Activated CD4-positive, alpha-beta T cell treated with anti-CD3 and anti-CD28 coated beads, Interleukin-2, amount 50 U/mL, for 24 hours (primary cell): ENCODE results near the gene MAPKAP1.
"Not testable (repeated sequence)": the region's sequence is repeated elsewhere in the genome, so short reads cannot be mapped to it uniquely, and the experiment has no call there.

ENCODE experiments used
- DNase-seq, 2 donors: peaks; one replicate each; pipeline ENCODE4 v3.0.0-alpha.2; 2020; ENCODE audit warnings: low read depth in 1 of 2, low spot score in 1 of 2

Gene MAPKAP1

DNA sequence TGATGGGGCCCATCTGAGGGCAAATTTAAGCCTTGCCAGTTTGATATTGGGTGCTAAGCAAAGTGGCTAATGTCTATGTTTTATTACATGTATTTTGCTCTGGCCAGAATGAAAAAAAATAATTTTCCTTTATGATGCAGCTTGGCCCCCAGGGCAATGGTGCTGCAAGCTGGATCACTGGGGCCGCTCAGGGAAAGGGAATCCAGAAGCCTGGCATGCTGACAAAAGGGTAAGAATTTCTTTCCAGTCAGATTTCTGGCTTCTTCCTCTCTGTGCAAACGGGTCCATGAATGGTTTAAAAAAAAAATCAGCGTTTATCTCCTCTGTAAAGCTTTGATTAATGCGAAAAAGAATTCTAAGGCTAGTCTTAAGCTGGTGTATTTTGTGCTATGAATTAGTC, 138.4 kb downstream of the MAPKAP1 start:
- DNase-seq = no peak

DNA sequence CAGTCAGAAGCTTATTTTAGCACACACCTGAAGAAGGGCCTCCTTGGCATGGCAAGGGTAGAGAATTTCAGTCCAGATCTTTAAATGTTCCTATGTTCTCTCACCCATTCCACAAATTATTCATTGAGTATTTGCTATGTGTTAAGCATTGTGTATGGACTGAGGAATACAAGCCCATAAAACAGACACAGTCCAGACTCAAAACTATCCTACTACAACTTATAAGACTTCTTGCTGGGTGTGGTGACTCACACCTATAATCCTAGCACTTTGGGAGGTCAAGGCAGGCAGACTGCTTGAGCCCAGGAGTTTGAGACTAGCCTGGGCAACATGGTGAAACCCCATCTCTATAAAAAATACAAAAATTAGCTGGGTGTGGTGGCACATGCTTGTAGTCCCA, 141.0 kb downstream of the MAPKAP1 start:
- DNase-seq = not testable (repeated sequence)

DNA sequence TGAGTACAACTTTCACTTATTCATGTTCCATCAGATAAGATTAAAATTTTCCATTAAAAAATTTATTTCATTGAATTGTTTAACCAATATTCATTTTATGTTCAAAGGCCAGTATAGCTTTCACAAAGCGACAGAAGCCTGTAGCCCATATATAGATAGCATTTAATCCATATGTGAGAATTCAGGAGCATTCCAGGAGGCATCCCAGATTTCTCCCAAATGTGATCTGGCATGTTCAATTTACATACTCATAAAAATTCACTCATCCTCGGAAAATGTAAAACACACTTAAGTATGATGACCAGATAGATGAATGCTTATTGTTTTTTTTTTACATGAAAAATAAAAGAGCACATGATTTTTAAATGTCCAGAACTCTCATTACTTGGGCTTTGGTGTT, 141.9 kb downstream of the MAPKAP1 start:
- no peak for DNase-seq

DNA sequence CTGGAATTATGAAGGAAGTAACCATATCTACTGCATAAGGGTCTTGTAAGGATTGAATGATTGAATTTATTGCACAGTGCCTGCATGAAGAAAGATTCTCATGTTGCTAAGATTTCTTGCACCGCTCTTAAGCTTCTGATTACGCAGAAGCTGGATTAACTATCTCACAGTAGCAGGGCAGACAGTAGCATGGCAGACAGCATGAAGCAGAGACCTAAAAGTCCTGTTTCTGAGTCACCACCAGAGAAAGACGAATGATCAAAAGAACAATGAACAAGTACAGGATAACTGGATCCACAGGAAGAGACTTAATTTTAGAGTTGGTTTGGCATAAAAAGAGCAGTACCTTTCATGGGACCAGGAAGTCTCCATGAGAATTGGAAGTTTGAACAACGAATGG, 142.4 kb downstream of the MAPKAP1 start:
- no peak for DNase-seq

DNA sequence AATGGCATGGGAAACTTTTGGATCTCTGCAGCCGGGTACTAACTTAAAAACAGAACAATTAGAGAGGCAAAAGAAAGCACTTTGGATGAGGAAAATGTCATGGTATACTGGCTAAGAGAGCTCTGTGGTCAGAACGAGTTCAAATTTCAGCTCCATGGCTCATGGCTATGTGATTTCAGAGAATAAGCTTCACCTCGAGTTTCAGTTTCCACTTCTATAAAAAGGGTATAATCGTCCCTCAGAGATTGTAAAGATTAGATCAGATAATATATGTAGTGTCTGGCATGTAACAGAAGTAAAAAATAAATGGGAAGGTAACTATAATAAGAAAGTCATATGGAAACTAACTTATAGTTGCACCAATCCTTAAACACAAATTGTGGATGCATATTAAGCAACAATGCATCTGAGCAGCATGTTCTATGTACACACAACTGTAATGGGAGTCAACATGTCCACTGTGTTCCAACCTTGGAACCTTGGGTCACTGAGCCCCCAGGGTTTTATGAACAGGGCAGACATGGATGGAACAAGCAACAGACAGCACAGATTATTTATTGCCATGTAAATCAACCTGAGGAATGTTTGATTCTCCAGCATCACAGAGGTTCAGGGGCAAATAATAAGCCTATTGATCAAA, 145.4 kb downstream of the MAPKAP1 start:
- no peak for DNase-seq

DNA sequence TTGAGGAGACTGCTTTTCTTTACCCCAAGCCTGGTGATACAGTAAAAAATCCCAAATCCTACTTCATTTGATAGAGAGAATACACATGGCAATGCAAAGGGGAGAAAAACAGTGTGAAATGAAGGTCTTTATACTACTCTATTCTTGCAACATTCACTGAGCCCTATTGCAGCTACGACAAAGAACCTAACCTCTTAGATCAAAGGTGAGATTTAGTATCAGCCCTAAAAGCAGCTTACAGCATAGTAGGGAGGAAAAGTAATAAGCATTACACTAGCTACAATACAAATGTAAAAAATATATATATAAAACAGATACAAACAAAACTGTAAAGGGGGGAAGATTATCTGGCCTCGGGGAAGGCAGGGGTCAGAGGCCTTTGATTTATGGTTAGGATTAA, 147.1 kb downstream of the MAPKAP1 start:
- no peak for DNase-seq

DNA sequence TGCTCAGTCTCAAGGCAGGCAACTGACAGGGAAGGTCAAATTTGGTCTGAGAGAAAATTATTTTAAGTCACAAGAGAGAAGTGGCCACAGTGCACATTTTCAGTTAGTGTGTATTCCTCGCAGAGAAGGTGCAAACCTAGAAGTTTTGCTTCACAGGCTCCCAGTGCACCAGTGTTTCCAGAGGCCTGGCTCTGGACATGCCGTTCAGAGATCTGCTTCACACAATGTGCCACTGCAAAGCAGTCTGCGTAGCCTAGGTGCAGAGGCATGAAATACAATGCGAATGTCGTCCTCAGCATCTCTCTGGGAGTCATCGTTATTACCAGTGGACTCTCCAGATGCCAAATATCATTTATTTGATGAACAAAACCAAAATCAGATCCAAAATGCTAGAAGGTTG, 147.8 kb downstream of the MAPKAP1 start:
- DNase-seq = no peak

DNA sequence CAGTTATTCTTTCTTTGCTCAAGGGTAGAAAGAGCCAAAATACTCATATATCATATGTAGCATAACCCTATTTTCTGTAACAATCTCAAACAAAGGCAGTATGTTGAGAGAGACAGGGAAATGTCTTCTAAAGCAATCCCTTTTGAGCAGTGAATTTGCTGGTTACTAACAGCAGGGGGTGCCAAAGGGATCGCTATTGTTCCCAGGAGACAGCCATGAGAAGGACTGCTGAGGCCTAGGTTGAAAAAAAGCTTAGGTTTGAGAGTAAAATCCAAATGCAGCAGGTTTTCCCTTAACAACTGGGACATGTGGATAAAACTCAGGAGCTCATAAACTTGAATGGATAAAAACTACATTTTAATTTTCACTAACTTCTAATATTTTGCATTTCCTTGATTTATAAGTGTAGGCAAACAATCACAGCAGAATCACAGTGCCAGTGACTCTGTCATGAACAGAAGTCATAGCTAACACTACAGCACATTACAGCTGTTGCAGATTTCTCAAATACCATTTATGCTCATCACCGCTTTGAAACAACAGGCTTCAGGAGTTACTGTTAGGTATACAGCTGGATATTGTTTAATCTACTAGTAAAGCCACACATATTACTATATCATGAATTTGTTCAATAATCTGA, 148.4 kb downstream of the MAPKAP1 start:
- peak; percentile 3 to 61 for DNase-seq

DNA sequence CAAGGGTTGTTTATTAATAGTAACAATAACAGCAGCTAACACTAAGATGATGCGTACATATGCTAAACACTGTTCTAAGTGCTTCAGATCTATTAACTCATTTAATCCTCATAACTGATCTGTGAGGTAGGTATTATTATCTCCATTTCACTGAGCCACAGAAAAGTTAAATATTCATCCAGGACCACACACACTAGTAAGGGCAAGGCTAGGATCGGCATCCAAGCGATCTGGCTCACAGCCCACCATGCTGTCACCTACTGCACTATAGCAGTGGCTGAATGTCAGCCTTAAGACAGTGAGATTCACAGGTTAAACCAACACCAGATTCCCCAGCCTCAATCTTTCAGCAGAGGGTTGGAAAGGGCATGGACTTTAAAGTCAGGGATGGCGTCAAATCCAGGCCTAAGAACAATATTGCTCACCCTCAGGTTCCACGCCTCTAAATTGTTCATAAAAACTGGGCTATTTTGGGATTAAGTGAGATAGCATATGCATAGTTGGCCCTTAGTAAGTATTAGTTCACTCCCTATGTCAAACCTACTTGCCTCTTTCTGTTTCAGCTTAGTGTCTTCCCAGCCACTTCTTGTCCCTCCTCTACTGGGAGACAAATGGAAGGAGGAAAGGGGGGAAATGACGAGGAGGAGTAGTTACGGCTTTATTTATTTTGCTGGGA, 150.8 kb downstream of the MAPKAP1 start:
- DNase-seq = no peak

DNA sequence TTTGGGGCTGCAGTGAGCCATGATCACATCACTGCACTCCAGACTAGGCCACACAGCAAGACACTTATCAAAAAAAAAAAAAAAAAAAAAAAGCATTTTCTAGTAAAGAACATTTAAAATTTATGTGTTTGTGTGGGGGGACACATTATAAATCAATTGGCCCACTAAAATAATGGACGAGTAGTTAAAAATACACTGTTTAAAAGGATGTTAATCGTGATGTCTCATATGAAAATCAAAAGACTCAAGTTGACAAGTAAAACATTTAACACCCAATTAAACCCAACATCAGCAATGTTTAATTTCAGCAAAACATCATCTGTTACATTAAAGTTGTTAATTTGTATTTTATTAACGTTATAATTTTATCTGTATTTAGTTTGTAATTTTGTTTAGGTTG, 152.3 kb downstream of the MAPKAP1 start:
- DNase-seq = no peak

DNA sequence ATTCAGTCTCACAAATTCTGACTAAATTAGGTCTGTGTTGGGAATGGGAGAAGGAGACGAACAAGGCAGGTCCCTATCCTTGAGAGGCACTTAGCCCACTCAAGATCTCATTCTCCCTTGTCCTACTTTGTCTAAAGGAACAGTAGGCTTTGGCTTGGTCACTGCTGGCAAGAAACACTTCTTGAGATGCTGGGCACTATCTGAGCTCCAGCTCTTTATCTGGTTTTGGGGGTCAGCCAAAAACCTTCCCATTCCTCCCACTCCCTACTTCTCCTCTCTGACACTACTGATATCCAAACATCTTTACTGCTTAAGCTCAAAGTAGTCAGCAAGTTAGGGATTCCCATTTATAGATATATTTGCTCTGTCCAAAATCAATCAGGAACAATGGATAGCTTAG, 155.2 kb downstream of the MAPKAP1 start:
- no peak for DNase-seq

DNA sequence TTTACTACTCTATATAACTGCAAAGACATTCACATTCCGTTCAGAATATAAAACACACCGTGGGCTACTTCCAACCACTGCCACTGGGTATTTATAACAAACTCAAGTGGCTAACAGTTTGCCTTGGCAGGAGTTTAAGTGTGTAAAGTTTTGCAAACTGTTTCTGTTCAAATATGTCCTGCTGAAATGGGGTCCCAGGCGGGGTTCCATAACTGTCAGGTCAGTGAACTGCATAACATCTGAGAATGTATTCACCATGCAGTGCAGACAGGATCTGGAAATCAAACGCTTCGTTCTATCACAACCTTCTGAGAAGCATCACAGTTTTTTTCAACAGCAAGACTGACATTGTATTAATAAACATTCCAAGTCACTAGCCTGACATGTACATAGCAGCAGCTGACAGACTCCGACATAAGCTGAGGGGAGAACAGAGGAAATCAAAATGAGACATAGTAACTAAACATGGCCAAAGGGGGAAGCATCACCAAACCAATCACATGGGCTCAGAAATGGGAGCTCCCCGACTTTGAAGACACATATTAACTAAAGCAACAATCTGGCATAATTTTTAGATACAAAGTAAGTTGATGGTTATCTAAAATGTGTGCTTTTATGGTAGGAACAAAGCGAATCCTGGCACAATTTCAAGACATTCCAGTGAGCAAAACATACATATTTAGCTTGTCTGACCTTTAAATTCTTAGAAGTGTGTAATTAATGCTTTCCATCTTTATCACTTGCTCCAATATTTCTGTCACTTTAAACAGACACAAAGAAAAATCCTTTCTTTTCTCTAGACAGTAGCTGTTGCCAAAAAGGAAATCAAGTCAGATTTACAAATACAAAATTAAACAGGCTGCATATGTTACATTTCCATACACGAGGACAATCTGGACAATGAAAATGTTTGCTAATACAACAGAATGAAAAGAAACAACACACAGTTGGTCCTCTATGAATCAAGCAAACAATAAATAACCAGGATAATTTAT, 156.8 kb downstream of the MAPKAP1 start:
- no peak for DNase-seq

DNA sequence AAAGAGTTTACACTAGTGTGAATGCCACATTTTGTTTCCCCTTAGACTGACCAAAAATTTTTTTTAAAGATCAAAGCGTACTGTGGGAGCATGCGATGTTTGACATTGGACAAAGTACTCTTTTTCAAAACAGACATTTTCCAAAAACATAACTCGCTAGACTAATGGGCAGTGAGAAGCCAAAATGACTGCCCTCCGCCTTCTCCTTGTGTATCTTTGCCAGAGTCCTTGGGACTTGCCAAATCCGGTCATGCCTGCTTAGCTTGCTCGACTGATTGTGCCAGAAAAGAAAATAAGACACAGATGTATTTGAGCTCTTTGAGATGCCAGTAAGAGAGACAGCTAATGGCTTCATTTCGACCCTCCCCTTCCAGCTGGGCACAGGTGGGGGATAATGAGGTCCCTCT, 157.5 kb downstream of the MAPKAP1 start:
- no peak for DNase-seq

DNA sequence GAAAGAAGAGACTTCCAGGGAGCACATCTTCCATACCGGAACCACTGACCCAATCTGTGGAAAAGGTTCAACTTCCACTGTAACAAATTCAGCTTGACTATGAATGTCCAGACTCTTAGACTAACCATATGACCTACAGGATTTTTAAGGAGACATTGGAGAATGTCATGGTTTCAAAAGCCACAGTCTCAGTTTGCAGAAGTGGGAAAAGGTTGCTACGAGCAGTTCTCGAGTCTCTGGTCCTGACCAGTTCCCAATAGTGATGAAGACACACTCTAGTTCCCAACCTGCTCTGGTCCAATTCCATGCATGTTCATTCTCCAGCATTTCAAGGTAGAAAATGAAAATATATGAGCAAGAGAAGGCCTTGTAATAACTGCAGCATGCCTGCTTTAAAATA, 158.0 kb downstream of the MAPKAP1 start:
- DNase-seq = no peak

DNA sequence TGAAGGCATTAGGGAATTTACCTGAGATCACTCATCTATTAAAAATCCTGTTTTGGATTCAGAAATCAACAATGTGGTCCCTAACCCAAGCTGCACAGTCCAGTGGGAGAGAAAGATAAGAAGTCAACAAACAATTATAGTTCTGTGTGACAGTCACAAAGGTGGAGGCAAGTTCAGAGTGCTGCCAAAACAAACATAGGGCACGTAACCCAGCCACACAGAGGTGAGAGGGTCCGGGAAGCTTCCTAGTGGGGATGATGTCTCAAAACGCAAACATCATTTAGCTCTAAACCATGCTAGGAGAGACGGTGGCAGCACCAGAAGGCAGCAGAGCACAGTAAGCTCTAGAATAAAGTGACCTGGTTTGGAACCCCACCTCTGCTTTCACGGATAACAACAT, 158.9 kb downstream of the MAPKAP1 start:
- no peak for DNase-seq

DNA sequence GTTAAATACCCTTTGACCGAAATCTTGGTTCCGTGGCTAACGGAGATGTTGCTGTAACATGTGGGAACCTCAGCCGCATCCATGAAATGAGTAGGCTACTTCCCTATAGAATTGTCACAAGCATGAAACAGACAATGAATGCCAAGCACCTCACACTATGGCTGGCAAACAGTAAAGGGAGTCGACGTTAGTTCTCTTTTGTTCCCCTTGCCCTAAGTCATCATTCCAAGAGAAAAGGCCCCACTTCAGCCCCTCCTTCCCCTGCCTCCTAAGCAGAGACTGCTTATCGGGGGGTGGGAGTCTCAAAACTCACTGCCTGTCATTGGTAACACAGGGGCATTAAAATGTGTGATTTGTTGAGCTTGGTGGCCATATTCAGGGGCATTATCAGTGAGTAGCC, 159.6 kb downstream of the MAPKAP1 start:
- DNase-seq = no peak

DNA sequence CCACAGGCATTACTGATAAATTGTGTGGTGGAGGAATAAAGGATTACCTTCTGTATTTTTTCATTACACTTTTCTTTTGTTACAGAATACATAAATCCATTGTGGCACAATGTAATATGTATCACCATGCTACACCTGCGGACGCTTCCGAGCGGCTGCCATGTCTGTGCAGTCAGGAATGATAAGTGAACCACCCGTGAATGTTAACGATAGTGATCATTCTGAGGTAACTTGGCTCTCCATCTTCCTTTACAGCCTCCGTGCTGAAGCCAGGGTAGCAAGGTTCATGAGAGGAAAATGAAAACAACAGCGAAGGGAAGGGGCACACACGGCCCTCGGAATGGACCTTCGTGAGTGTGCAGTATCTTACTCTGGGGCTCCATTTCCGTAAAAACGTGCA, 161.2 kb downstream of the MAPKAP1 start:
- no peak for DNase-seq

DNA sequence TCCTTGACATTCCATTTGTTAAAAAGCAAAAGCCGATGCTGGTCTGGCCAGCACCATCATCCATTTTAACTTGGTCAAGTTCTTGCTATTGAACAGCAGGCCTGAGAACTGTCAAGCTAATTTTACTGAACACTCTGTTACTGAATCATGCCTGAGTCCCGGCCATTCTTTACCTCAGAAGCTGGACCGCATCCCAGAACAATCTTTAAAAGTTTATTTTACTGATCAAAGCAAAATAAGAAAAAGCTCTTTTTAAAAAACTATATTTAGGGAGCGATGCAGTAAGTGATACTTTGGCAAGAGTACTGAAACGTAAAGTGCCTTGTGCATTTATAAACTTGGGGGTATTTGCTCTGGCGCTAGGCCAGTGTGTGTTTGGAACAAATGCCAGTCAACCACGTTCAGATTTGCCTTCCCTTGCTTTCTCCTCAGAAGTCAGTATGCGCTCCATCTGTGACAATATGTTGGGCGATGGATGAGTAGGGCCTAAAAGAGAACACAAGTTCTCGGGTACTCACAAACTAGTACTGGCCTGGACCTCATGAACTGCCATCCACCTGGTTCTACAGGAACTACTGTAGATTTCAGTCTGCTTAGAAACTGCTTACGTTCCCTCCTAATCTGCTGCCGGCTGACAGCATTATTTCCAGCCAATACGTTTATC, 161.9 kb downstream of the MAPKAP1 start:
- no peak for DNase-seq

DNA sequence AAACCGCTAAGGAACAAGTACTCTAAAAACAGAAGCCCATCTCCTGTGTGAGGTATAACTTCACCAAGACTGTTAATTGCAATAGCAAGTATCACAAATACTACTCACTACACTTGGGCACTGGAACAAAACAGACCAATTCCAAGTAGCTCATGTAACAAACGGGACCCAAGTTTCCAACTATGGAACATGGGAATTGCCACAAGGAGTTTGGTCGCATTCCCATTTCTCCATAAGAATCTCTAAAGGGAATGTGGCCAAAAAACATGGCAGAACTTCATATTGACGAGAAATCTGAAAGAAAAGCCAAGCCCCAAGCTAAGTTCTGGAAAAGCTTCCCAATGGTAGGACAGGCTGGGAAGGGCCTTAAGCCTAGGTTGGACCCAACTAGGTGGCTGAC, 162.5 kb downstream of the MAPKAP1 start:
- DNase-seq = no peak

DNA sequence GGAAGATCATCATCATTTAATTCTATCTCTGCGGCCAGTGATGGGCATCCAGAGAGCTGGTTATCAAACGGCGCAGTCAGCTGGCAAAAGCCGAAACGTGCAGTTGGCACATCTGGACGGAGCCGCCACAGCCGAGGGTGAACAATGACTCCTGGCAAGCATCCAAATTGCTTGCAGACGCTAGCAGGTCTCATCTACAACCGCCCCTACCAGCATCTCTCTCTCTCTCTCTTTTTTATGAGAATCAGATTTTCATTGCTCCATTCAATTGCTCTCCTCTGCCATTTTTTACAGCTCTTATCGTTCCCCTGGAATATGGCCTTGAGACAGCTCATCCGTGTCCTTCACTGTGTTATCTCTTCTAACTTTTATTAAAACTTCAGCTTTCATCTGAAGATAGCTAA, 165.2 kb downstream of the MAPKAP1 start:
- no peak for DNase-seq

DNA sequence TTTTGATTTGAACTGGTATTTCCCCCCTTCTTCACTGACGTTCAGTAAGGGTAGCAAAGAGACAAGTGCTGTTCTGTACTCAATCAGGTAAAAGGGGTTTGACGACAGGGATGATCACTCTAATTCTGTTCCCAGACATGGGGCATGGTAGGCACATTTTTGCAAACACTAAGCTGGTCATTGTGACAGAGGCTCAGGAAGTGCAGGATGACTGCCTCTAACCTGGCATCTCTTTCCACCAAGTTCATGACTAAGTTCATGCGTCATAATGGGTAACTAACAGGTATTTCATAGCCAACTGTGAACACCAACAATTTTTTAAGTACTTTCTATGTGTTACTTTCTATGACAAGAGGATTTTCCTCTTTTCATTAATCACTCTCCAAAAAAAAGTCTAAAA, 166.5 kb downstream of the MAPKAP1 start:
- no peak for DNase-seq
